GM21717 (cell line): Measurements from ENCODE around the gene TMEM271.
"Not testable (repeated sequence)": the region's sequence is repeated elsewhere in the genome, so short reads cannot be mapped to it uniquely, and the experiment has no call there.

Experiments
- ATAC-seq: cut with Tn5 transposase; IDR thresholded peaks from one replicate; pipeline ENCODE4 v1.9.1; 2021; ENCODE audit warnings: mild to moderate bottlenecking, moderate library complexity; ENCODE audit not compliant: unreplicated experiment

TMEM271 gene

GRCh38 chr4:566508-567295, 9.4 kb downstream of the TMEM271 start:
- ATAC-seq = no peak

- ATAC-seq = no peak
These were observed 10.1 kb downstream of the TMEM271 start for GRCh38 chr4:566035-566434.

GRCh38 chr4:565614-566013, 10.5 kb downstream of the TMEM271 start:
- ATAC-seq = not testable (repeated sequence)

GRCh38 chr4:562458-562857, 13.6 kb downstream of the TMEM271 start:
- ATAC-seq = not testable (repeated sequence)

- ATAC-seq = no peak
These were observed 14.7 kb downstream of the TMEM271 start for GRCh38 chr4:561426-561825.

DNA sequence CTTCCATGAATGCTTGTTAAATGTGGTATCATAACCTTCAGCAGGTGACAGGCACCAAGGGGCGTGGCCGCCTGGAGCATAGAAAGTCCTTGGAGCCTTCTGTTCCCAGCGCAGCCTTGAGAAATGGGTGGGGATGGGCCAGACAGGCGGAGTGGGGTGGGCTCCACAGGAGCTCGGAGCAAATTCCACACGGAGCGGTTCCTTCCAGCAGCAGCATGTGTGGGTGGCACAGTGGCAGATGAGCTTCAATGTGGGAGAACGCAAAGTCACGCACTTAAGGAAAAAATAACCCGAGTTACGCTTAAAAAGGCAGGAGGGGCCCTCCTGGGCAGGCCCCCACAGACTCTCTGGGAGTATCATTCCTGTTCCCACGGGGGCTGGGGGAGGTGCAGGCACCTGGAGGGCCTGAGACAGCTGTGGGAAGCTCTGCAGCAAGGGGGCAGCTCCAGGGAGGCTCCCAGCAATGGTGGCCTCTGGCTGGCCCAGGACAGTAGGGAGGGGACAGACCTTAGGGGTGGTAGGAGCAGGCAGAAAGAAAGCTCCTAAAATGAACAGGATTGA, 15.3 kb downstream of the TMEM271 start:
- ATAC-seq = no peak

GRCh38 chr4:560061-560460, 16.0 kb downstream of the TMEM271 start:
- no peak for ATAC-seq

GRCh38 chr4:555566-556275, 20.4 kb downstream of the TMEM271 start:
- ATAC-seq = no peak

DNA sequence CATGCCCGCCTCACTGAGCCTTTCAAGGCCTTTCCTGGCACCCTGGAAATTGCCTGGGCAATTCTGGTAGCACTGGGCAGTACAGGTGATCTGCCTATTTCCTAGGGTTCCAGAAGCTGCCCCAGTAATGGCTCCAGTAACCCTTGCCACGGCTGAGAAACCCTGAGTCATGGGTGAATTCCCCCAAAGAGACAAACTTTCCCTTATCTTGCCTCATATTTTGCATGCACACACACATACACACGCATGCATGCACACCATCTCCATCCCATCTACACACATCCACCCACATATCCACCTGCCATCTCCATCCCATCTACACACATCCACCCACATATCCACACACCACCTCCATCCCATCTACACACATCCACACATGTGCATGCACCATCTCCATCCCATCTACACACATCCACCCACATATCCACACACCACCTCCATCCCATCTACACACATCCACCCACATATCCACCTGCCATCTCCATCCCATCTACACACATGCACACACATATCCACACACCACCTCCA, 21.2 kb downstream of the TMEM271 start:
- not testable (repeated sequence) for ATAC-seq

- no peak for ATAC-seq
These were observed 24.1 kb downstream of the TMEM271 start for GRCh38 chr4:552019-552418.

- ATAC-seq = not testable (repeated sequence)
These were observed 25.8 kb downstream of the TMEM271 start for GRCh38 chr4:550268-550667.

- ATAC-seq = no peak
These were observed 27.1 kb downstream of the TMEM271 start for GRCh38 chr4:548976-549375.

DNA sequence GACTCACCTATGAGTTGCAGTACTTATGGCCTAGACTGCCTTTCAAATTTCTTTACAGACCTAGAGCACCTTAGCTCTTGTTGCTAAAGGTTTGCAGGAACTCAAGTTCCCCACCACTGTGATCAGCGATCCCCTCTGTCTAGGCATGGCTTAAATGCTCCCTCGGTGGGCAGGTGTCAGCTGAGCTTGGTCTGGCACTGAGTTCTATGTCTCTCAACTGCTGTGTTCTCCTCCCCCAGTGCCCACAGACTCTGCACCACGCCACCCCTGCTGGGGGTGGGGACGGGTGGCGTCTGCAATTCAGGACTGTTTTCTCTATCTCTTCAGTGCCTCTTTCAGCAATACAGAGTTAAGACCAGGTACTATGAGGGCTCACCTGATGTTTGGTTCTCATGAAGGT, 30.5 kb downstream of the TMEM271 start:
- no peak for ATAC-seq

DNA sequence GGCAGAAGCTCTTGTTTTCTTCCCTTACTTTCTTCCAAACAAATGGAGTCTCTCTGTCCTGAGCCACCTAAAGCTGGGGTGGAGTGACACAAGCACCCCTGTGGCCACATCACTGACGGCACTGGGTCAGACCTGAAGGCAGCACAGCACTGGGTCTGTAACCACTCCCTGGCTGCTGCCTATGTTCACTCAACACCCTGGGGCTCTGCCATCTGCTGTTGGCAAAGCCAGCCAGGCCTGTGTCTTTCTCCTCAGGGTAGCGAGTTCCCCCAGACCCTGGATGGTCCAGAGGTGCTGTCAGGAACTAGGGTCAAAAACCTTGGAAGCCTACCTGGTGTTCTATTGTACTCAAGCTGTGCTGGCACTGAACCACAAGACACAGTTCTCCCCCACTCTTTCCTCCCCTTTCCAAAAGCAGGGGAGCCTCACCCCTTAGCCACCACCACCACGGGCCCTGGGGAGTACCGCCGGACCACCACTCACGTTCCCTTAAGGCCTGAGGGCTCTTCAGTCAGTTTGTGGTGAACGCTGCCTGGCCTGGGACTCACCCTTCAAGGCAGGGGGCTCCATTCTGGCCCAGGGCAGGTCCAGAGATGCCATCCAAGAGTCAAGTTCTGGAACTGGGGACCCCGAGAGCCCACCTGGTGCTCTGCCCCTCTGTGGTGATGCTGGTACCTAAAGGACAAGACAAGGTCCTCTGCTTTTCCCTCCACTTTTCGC, 31.5 kb downstream of the TMEM271 start:
- ATAC-seq = no peak

DNA sequence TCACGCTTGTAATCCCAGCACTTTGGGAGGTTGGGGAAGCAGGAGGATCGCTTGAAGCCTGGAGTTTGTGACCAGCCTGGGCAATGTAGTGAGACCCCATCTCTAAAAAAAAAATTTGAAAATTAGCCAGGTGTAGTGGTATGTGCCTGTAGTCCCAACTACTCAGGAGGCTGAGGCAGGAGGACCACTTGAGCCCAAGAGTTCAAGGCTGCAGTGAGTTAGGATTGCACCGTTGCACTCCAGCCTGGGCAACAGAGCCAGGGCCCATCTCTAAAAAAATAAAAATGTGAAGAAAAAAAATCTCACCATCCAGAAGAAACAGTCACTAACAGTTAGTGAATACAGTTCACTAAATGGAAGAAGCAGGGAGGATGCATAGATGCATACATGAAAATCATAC, 34.8 kb downstream of the TMEM271 start:
- ATAC-seq = no peak

DNA sequence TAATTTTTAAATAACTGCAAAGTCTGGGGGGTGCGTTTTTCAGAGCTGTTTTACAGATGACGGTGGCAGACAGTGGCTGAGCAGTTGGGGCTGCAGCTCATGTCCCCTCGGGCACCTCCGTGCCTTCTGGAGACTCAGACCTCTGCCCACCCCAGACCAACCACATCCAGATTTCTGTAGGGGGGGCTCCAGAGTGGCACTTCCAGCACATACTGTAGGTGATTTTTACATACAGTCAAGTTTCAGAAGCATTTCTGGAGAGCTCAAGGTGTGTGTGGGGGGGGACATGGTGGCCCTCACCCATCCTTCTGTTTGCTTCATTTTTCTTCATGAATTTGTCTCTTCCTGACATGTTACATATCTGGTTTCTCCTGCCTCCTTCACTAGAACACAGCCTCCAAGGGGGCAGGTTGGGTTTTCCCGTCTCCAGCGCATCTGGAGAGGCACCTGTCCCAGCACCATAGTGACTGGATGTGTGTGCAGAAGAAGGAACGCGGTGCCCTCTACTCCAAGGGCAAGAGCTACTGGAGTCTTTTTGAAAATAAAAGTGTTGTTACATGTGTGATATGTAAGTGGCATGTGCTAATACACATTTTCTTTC, 37.5 kb downstream of the TMEM271 start:
- ATAC-seq = no peak

- no peak for ATAC-seq
These were observed 38.4 kb downstream of the TMEM271 start for GRCh38 chr4:537436-538264.

- ATAC-seq = no peak
These were observed 39.6 kb downstream of the TMEM271 start for GRCh38 chr4:536351-536972.

DNA sequence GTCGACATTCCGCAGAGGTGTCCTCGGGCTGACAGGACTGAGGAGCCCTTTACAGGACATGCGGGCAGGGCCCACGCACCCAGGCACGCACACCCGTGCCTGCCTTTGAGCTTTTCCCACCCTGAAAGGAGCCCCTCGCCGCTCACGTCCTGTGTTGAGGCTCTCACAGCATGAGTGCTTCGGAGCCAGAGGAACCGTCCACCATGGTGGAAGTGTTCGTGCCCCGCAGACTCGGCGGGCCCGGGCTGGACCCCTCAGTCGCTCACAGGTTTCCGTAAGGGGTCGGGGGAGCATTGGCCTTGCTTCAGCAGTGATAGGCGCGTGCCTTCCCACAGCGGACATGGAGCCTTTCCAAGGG, 40.2 kb downstream of the TMEM271 start:
- no peak for ATAC-seq
